ENCODE measurements around the gene ETV5. TPM values are rescaled to one million over a fixed set of nuclear protein-coding genes. Genes with fewer than 3 reads are reported as not detected.

ETV5 gene
- total and polyA plus RNA-seq, 2 of the 4 experiments (the other 2 are of a cell fraction): 15.7 to 20.1 TPM

GRCh38 chr3:186068243-186068552 lies 40.7 kb downstream of the ETV5 start:
- peaks cover 2% of the 10 kb centered on the region; the same call in 1 of the 2 replicates for H3K9me1 ChIP-seq (ENCODE audit: insufficient read depth, low read length)
- TF ChIP-seq MXI1 (IDR thresholded peaks at IDR 0.05; ENCODE audit: borderline replicate concordance, low read depth, low read length): no peak
- no peak for TF ChIP-seq POLR2A (IDR thresholded peaks at IDR 0.05; ENCODE audit: low read depth, low read length)
- TF ChIP-seq, protein P1, sequence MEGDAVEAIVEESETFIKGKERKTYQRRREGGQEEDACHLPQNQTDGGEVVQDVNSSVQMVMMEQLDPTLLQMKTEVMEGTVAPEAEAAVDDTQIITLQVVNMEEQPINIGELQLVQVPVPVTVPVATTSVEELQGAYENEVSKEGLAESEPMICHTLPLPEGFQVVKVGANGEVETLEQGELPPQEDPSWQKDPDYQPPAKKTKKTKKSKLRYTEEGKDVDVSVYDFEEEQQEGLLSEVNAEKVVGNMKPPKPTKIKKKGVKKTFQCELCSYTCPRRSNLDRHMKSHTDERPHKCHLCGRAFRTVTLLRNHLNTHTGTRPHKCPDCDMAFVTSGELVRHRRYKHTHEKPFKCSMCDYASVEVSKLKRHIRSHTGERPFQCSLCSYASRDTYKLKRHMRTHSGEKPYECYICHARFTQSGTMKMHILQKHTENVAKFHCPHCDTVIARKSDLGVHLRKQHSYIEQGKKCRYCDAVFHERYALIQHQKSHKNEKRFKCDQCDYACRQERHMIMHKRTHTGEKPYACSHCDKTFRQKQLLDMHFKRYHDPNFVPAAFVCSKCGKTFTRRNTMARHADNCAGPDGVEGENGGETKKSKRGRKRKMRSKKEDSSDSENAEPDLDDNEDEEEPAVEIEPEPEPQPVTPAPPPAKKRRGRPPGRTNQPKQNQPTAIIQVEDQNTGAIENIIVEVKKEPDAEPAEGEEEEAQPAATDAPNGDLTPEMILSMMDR (conservative IDR thresholded peaks at IDR 0.05; ENCODE audit: low read depth, low read length): no peak
- no peak for TF ChIP-seq BHLHE40 (IDR thresholded peaks at IDR 0.05; ENCODE audit: low read depth, low read length)
- TF ChIP-seq, protein P2, sequence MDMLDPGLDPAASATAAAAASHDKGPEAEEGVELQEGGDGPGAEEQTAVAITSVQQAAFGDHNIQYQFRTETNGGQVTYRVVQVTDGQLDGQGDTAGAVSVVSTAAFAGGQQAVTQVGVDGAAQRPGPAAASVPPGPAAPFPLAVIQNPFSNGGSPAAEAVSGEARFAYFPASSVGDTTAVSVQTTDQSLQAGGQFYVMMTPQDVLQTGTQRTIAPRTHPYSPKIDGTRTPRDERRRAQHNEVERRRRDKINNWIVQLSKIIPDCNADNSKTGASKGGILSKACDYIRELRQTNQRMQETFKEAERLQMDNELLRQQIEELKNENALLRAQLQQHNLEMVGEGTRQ (IDR thresholded peaks at IDR 0.05; ENCODE audit: low read depth, low read length): no peak
- TF ChIP-seq MAZ (IDR thresholded peaks at IDR 0.05; ENCODE audit: borderline replicate concordance, low read depth, low read length): no peak
- TF ChIP-seq CEBPB (IDR thresholded peaks at IDR 0.05; ENCODE audit: low read depth, low read length): no peak
- no peak for TF ChIP-seq NFE2L2 (IDR thresholded peaks at IDR 0.05; ENCODE audit: low read depth, low read length)
- no peak for TF ChIP-seq CHD1 (IDR thresholded peaks at IDR 0.05; ENCODE audit: low read depth, low read length)
- no peak for TF ChIP-seq SMC3 (IDR thresholded peaks at IDR 0.05; ENCODE audit: low read depth, low read length)
- TF ChIP-seq, protein P3, sequence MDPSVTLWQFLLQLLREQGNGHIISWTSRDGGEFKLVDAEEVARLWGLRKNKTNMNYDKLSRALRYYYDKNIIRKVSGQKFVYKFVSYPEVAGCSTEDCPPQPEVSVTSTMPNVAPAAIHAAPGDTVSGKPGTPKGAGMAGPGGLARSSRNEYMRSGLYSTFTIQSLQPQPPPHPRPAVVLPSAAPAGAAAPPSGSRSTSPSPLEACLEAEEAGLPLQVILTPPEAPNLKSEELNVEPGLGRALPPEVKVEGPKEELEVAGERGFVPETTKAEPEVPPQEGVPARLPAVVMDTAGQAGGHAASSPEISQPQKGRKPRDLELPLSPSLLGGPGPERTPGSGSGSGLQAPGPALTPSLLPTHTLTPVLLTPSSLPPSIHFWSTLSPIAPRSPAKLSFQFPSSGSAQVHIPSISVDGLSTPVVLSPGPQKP (IDR thresholded peaks at IDR 0.05; ENCODE audit: borderline replicate concordance, low read depth, low read length): no peak
- no peak for TF ChIP-seq RCOR1 (IDR thresholded peaks at IDR 0.05; ENCODE audit: insufficient replicate concordance, low read length)
- TF ChIP-seq FOS (IDR thresholded peaks at IDR 0.05; ENCODE audit: low read depth, low read length): no peak
- no peak for TF ChIP-seq RFX5 (IDR thresholded peaks at IDR 0.05; ENCODE audit: low read depth, low read length)
- H3K9ac ChIP-seq (ENCODE audit: low read depth, low read length): no peak overlapping the region
- dilution Hi-C loops (cut with HindIII; ENCODE audit: low sequenced_read_pairs, unreplicated experiment): no loop called here
- in situ Hi-C loops (cut with MboI; ENCODE audit: low sequenced_read_pairs): no loop called here
- no peaks in the 10 kb centered on the region for H3K9me3 ChIP-seq (ENCODE audit: control insufficient read depth, insufficient read depth, low read length)
- H3K4me1 ChIP-seq (ENCODE audit: control insufficient read depth, insufficient read depth, low read length): peaks cover 4% of the 10 kb centered on the region; the same call in 1 of the 2 replicates
- no peak overlapping the region for H2BK15ac ChIP-seq (ENCODE audit: low read depth, low read length)
- H4K8ac ChIP-seq (ENCODE audit: low read depth in 2 of 2, low read length in 2 of 2): no peak overlapping the region
- POLR2A ChIA-PET (ENCODE audit: unreplicated experiment): no interaction called here
- H4K5ac ChIP-seq (ENCODE audit: low read depth, low read length): no peak overlapping the region
- BruUV-seq (replicated peaks): no TSS peak
- H3K14ac ChIP-seq (replicated peaks; ENCODE audit: low read depth, low read length): no peak overlapping the region
- ATAC-seq (ENCODE audit: low read depth) (no peak), DNase-seq (no peak)
- no peak overlapping the region for H4K91ac ChIP-seq (ENCODE audit: insufficient read depth, low read depth, low read length)
- no peak overlapping the region for H2AK9ac ChIP-seq (replicated peaks; ENCODE audit: low read depth, low read length, poor library complexity)
- no peak overlapping the region for H3K27ac ChIP-seq (ENCODE audit: insufficient read depth, low read length)
- no peak overlapping the region for H3K56ac ChIP-seq (ENCODE audit: extremely low read depth, insufficient read depth, low read length)
- H3K23ac ChIP-seq (ENCODE audit: low read depth, low read length): no peak overlapping the region
- H3K36me3 ChIP-seq (ENCODE audit: control insufficient read depth, insufficient read depth, low read length): peaks cover 15% of the 10 kb centered on the region
- no peak overlapping the region for H2BK120ac ChIP-seq (ENCODE audit: low read depth, low read length)
- H2BK20ac ChIP-seq (ENCODE audit: low read depth, low read length): no peak overlapping the region
- no peak overlapping the region for H3K4me2 ChIP-seq (ENCODE audit: low read depth, low read length)
- WGBS, 2 experiments (ENCODE audit: extremely low coverage in 2 of 2, insufficient read length in 1 of 2): no CpG with 5 or more reads among the region's 2 CpGs
- H3K79me1 ChIP-seq (ENCODE audit: low read depth in 1 of 2, low read length in 2 of 2): peaks cover 7 to 14% of the 10 kb centered on the region in 2 experiments; a peak in 3 of 4 replicates
- H4K20me1 ChIP-seq (ENCODE audit: insufficient read depth, low read length): no peaks in the 10 kb centered on the region; the same call in 1 of the 2 replicates
- CTCF ChIA-PET: interaction anchor here (1.0 kb wide), 1 partner anchor 10 kb away, joined by 3 read pairs; no protein-coding TSS in a partner anchor
- H3K27me3 ChIP-seq (ENCODE audit: control insufficient read depth, insufficient read depth, low read length): no peaks in the 10 kb centered on the region
- intact Hi-C loops (cut with micrococcal nuclease): no loop called here
- H2AK5ac ChIP-seq (ENCODE audit: low read depth, low read length): no peak overlapping the region
- H3K18ac ChIP-seq (ENCODE audit: low read depth, low read length): no peak overlapping the region
- H3K4ac ChIP-seq (ENCODE audit: low read depth, low read length): no peak overlapping the region
- no peak overlapping the region for H2AFZ ChIP-seq (replicated peaks; ENCODE audit: low read length, poor library complexity)
- no peak overlapping the region for H3K4me3 ChIP-seq (ENCODE audit: insufficient read depth, low read depth, low read length)
- H2BK5ac ChIP-seq (ENCODE audit: low read depth, low read length, poor library complexity, severe bottlenecking): no peak overlapping the region

Measured in IMR-90 (cell line).